HT1080 (cell line): ENCODE measurements around the gene LRRC4B. TPM values are rescaled to one million over a fixed set of nuclear protein-coding genes. Genes with fewer than 3 reads are reported as not detected.
A peak's percentile ranks its signal among the peaks of the same experiment; 100 is the strongest.
"Not testable (repeated sequence)": the region's sequence is repeated elsewhere in the genome, so short reads cannot be mapped to it uniquely, and the experiment has no call there.

ENCODE experiments used
- DNase-seq: peaks from one replicate; pipeline ENCODE4 v3.0.0-alpha.2; 2015; ENCODE audit warnings: low read depth
- total RNA-seq: library from RNA; depleted of rRNA; stranded (reverse); fragments of >200 nt; shearing (Covaris generic); gene quantifications from 2 replicates; pipeline ENCODE4 v1.2.3, GENCODE V29; 2014

LRRC4B gene
- total RNA-seq, 1 experiment from 2014 or later: 0.08 TPM

- DNase-seq: no peak
Observed at GRCh38 chr19:50531171-50531612, 37.0 kb downstream of the LRRC4B start.

GRCh38 chr19:50528052-50528451 lies 40.2 kb downstream of the LRRC4B start:
- not testable (repeated sequence) for DNase-seq

- no peak for DNase-seq
Observed at GRCh38 chr19:50522881-50523280, 45.4 kb downstream of the LRRC4B start.

- no peak for DNase-seq
Observed at GRCh38 chr19:50520822-50521465, 47.3 kb downstream of the LRRC4B start.

- DNase-seq: no peak
Observed at GRCh38 chr19:50519006-50519575, 49.1 kb downstream of the LRRC4B start.

GRCh38 chr19:50518091-50519005 lies 49.9 kb downstream of the LRRC4B start:
- no peak for DNase-seq

GRCh38 chr19:50517704-50518075 lies 50.5 kb downstream of the LRRC4B start:
- no peak for DNase-seq

GRCh38 chr19:50516964-50517703 lies 51.1 kb downstream of the LRRC4B start:
- no peak for DNase-seq

- no peak for DNase-seq
Observed at GRCh38 chr19:50516456-50516855, 51.8 kb downstream of the LRRC4B start.

- DNase-seq: no peak
Observed at GRCh38 chr19:50515168-50515561, 53.1 kb downstream of the LRRC4B start.

GRCh38 chr19:50514346-50515167 lies 53.7 kb downstream of the LRRC4B start:
- no peak for DNase-seq

GRCh38 chr19:50513746-50514345 lies 54.4 kb downstream of the LRRC4B start, which contains the start of gene ASPDH:
TSS of gene ASPDH (minus strand) at chr19:50513913. CDS start at chr19:50513823, 90 bp downstream.
- DNase-seq: no peak

- DNase-seq: no peak
Observed at GRCh38 chr19:50512999-50513745, 55.1 kb downstream of the LRRC4B start.

GRCh38 chr19:50512112-50512998 lies 55.9 kb downstream of the LRRC4B start:
- no peak for DNase-seq

GRCh38 chr19:50511069-50511822 lies 57.0 kb downstream of the LRRC4B start, which contains the start of gene JOSD2:
TSS of gene JOSD2 (minus strand) at chr19:50511191. CDS start at chr19:50510431, 760 bp downstream.
- peak; percentile 99 for DNase-seq

GRCh38 chr19:50510700-50511068 lies 57.6 kb downstream of the LRRC4B start:
- DNase-seq: no peak

GRCh38 chr19:50510121-50510670 lies 58.0 kb downstream of the LRRC4B start:
- DNase-seq: no peak
